Activated CD4-positive, alpha-beta memory T cell treated with anti-CD3 and anti-CD28 coated beads for 36 hours (primary cell): ENCODE results near the gene TCEA3. TPM values are rescaled to one million over a fixed set of nuclear protein-coding genes. Genes with fewer than 3 reads are reported as not detected.

ENCODE experiments used
- CTCF ChIA-PET: fragments of 350-600 bp; sonication (Branson Sonifier 250); formaldehyde crosslinking; loops from one replicate; lab custom pipeline; 2021; ENCODE audit warnings: antibody characterized with exemption, inconsistent platforms; lab: Charles Lee
- POLR2A ChIA-PET: fragments of 350-600 bp; sonication (Branson Sonifier 250); formaldehyde crosslinking; loops from one replicate; lab custom pipeline; 2021; ENCODE audit warnings: antibody characterized with exemption; lab: Charles Lee
- DNase-seq: peaks from one replicate; pipeline ENCODE4 v3.0.0-alpha.2; 2020
- H3K27ac Mint-ChIP-seq: one replicate; pipeline ENCODE4 v1.8.0; 2021; ENCODE audit warnings: mixed read lengths
- H3K27me3 Mint-ChIP-seq: one replicate; pipeline ENCODE4 v1.8.0; 2021; ENCODE audit warnings: mixed read lengths
- H3K36me3 Mint-ChIP-seq: one replicate; pipeline ENCODE4 v1.8.0; 2021; ENCODE audit warnings: mixed read lengths
- H3K4me1 Mint-ChIP-seq: one replicate; pipeline ENCODE4 v1.8.0; 2021; ENCODE audit warnings: low read depth, mixed read lengths
- H3K4me3 Mint-ChIP-seq: one replicate; pipeline ENCODE4 v1.8.0; 2021; ENCODE audit warnings: mild to moderate bottlenecking, mixed read lengths
- H3K9me3 Mint-ChIP-seq: one replicate; pipeline ENCODE4 v1.8.0; 2021; ENCODE audit warnings: mixed read lengths
- intact Hi-C: fragments of 100-400 bp; cut with micrococcal nuclease; formaldehyde crosslinking; loops from one replicate; pipeline ENCODE4 v1.15.1; 2023
- total RNA-seq, 2 experiments: library from RNA; stranded (reverse); gene quantifications; one replicate each; pipeline ENCODE4 v1.2.3, GENCODE V29; 2021

TCEA3 gene
- 1 to 10 TPM; 4.4 to 4.5 TPM for total RNA-seq

DNA sequence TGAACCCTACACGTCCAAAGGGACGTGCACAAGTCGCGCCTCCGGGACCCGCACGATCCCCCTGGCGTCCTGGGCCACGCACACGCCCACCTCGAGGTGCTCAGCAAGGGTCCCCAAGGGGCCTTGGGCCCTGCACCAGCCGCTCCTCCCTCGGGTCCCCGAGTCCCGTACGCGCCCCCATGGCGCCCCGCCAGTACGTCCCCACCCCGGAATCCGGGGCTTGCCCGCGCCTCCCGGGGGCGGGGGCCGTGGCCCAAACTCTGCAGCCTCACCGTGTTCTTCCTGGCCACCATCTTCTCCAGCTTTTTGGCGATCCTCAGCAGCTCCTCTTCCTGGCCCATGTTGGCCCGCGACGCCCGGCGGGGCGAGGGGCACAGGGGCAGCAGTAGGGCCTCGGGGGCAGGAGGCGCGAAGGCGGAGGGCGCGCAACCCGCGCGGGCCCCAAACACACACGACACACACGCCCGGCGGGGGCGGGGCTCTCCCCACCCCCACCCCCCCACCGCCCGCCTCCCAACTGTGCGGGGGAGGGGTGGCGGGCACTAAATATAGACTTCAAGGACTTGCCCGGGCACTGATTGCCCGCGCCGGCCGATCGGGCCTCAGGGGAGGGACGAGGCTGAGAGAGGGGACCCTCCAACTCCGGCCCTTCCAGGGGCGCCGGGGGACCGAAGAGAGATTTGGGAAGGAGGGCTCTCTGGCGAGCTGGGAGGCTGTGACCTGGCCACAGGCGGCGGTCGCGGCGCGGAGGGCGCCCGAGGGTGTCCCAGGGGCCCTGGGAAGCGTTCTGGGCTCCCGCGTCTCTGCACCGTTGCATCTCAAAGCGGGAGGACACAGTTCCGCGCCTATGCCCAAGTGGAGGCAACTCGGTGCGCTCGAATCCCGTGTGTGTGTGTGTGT is at the start of gene TCEA3:
Gene TCEA3, minus strand, starts transcription at position 456 of the 900 bp plus-strand sequence. Its CDS starts 115 bp downstream, at position 341.
- CTCF ChIA-PET = interaction anchor here (1.2 kb wide), 1 partner anchor 73 kb away, joined by 3 read pairs; no protein-coding TSS in a partner anchor
- Mint-ChIP-seq H3K4me3 (peak within 1 kb of the TSS; percentile 72), H3K27ac (no peak within 1 kb of the TSS), H3K9me3 (no peaks in the 10 kb centered on the region), H3K36me3 (no peaks in the 10 kb centered on the region), H3K4me1 (peaks cover 24% of the 10 kb centered on the region), H3K27me3 (peaks cover 5% of the 10 kb centered on the region)
- peak; percentile 31 for DNase-seq
- intact Hi-C loops = loop anchor here (5.0 kb wide), 1 partner anchor 108 kb away; the partner anchor contains the start of gene E2F2
- POLR2A ChIA-PET = interaction anchor here (0.9 kb wide), 1 partner anchor 80 kb away, joined by 3 read pairs; the partner anchor contains the start of gene HNRNPR

GRCh38 chr1:23473037-23473800 is 48.7 kb upstream of the TCEA3 start:
- Mint-ChIP-seq H3K9me3 (no peaks in the 10 kb centered on the region), H3K4me1 (no peaks in the 10 kb centered on the region), H3K36me3 (no peaks in the 10 kb centered on the region), H3K4me3 (no peak overlapping the region), H3K27me3 (peaks cover 4% of the 10 kb centered on the region), H3K27ac (no peak overlapping the region)
- intact Hi-C loops = no loop called here
- DNase-seq = no peak
- POLR2A ChIA-PET = interaction anchor here (0.6 kb wide), 1 partner anchor 20 kb away, joined by 3 read pairs; no protein-coding TSS in a partner anchor
- CTCF ChIA-PET = interaction anchor here (0.9 kb wide), 1 partner anchor 11 kb away, joined by 3 read pairs; the partner anchor contains the start of gene ASAP3

DNA sequence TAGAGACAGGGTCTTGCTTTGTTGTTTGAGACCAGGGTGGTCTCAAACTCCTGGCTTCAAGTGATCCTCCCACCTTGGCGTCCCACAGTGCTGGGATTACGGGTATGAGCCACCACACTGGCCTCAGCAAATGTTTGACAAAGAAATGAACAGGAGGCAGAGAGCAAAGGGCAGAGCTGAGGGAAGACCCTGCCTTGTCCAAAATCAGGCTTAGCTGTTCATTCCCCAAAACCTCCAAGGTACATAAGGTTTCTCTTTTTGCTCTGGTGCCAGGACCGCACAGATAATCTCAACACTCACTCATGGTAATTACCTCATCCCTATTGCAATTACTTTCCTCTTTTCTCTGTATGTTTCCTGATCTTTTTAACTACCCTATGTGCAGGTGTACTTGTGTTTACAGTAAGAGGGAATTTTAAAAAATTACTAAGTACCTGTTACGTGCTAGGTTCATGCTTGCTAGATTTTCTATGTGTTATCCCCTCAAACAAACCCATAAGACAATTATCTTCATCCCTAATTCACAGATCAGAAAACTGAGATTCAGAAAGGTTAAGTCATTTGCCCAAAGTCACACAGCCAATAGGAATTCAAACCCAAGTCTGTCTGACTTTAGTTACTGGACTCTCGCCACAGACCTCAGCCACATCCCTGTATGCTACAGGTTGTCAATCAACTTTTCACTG is 47.9 kb upstream of the TCEA3 start:
- CTCF ChIA-PET = interaction anchor here (0.9 kb wide), 1 partner anchor 11 kb away, joined by 3 read pairs; the partner anchor contains the start of gene ASAP3
- Mint-ChIP-seq H3K36me3 (no peaks in the 10 kb centered on the region), H3K9me3 (no peaks in the 10 kb centered on the region), H3K27me3 (peaks cover 4% of the 10 kb centered on the region), H3K4me3 (no peak overlapping the region), H3K27ac (no peak overlapping the region), H3K4me1 (no peaks in the 10 kb centered on the region)
- POLR2A ChIA-PET = no interaction called here
- no peak for DNase-seq
- intact Hi-C loops = no loop called here

DNA sequence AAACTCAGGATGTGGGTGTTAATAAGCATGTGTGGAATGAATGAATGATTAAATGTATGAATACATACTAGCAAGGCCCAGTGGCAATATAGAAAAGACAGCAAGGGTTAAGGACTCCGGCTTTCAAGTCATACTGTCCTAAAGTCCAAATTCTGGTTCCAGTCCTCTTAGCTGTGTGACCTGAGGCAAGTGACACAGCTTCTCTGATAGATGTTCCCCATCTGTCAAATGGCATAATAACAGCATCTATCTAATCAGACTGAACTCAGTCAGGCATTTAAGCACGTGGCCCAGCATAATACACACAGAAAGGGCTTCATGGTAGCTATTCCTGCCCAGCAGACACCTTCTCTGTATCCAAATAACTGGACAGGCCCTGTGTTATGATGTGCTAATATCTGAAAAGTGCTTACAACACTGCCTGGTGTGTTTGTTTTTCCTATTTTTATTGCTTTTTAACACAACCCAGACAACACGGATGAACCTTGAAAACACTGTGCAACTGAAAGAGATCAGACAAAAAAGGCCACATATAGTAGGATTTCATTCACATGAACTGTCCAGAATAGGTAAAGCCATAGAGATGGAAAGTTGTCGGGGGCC is 47.0 kb upstream of the TCEA3 start:
- Mint-ChIP-seq H3K27ac (no peak overlapping the region), H3K36me3 (no peaks in the 10 kb centered on the region), H3K4me1 (no peaks in the 10 kb centered on the region), H3K27me3 (peaks cover 3% of the 10 kb centered on the region), H3K4me3 (no peak overlapping the region), H3K9me3 (no peaks in the 10 kb centered on the region)
- ChIA-PET POLR2A (no interaction called here), CTCF (interaction anchor here (1.1 kb wide), 1 partner anchor 68 kb away, joined by 4 read pairs; no protein-coding TSS in a partner anchor)
- DNase-seq = no peak
- intact Hi-C loops = no loop called here

GRCh38 chr1:23470282-23471070 is 45.9 kb upstream of the TCEA3 start:
- Mint-ChIP-seq H3K27ac (no peak overlapping the region), H3K36me3 (no peaks in the 10 kb centered on the region), H3K4me1 (no peaks in the 10 kb centered on the region), H3K27me3 (no peaks in the 10 kb centered on the region), H3K9me3 (no peaks in the 10 kb centered on the region), H3K4me3 (no peak overlapping the region)
- ChIA-PET CTCF (interaction anchor here (1.3 kb wide), 1 partner anchor 27 kb away, joined by 8 read pairs; no protein-coding TSS in a partner anchor), POLR2A (no interaction called here)
- intact Hi-C loops = no loop called here
- no peak for DNase-seq

DNA sequence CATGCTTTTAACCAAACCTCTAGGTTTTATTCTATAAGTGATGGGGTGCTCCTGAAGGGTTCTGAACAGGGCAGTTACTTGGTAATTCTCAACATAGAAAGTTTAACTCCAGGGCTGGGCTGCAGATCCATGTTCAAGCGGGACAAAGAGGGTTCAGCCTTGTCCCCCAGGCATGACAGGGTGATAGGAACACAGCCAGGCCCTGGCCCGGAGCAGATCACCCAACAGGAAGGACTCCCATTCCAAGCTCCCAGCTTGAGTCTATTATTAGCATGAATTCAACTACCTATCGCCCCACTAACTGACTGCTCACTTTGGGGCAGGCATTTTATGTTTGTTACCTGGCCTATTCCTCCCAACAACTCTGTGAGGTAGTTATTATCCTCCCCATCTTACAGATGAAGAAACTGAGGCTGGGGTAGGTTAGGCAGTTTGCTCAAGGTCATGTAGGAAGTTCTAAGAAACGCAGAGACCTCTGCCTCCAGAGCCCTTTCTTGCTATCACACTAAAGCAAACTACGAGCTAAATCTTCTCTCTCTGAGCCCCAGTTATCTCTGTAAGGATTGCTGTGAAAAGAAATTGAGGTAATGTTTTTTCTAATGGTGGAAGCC is 44.9 kb upstream of the TCEA3 start:
- no peak overlapping the region for H3K4me3 Mint-ChIP-seq
- DNase-seq = no peak
- intact Hi-C loops = no loop called here
- H3K27me3 Mint-ChIP-seq = no peaks in the 10 kb centered on the region
- H3K27ac Mint-ChIP-seq = no peak overlapping the region
- no peaks in the 10 kb centered on the region for H3K4me1 Mint-ChIP-seq
- H3K36me3 Mint-ChIP-seq = no peaks in the 10 kb centered on the region
- no peaks in the 10 kb centered on the region for H3K9me3 Mint-ChIP-seq
- ChIA-PET POLR2A (no interaction called here), CTCF (interaction anchor here (1.3 kb wide), 1 partner anchor 28 kb away, joined by 8 read pairs; no protein-coding TSS in a partner anchor)

DNA sequence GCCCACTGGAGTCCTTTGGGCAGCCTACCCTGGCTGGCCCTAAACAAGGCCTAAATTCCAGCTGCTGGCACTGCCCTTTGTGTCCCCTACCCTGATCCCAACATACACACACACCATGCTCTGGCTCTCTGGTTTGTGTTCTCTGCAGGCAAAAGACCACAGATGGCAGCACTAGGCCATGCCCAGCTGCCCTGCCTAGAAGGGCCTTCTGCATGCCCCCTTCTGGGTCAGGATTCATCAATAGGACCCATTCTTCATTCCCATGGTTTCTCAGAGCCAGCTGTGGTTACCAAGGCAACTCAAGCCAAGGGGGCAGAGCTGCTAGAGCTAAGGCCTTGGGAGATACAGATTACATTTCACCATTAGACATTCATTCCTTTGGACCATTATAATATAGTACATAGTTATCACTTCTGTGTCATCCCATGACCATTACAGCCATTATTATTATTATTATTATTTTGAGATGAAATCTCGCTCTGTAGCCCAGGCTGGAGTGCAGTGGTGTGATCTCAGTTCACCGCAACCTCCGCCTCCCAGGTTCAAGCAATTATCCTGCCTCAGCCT is 42.0 kb upstream of the TCEA3 start:
- no peak overlapping the region for H3K27ac Mint-ChIP-seq
- no peaks in the 10 kb centered on the region for H3K9me3 Mint-ChIP-seq
- no peaks in the 10 kb centered on the region for H3K36me3 Mint-ChIP-seq
- H3K27me3 Mint-ChIP-seq = no peaks in the 10 kb centered on the region
- intact Hi-C loops = no loop called here
- DNase-seq = no peak
- CTCF ChIA-PET = interaction anchor here (1.4 to 2.0 kb wide), 2 partner anchors 30 to 171 kb away, joined by 5 to 9 read pairs; no protein-coding TSS in a partner anchor
- POLR2A ChIA-PET = no interaction called here
- H3K4me3 Mint-ChIP-seq = no peak overlapping the region
- H3K4me1 Mint-ChIP-seq = no peaks in the 10 kb centered on the region

- CTCF ChIA-PET = interaction anchor here (1.0 kb wide), 1 partner anchor 34 kb away, joined by 6 read pairs; no protein-coding TSS in a partner anchor
- Mint-ChIP-seq H3K27me3 (no peaks in the 10 kb centered on the region), H3K9me3 (no peaks in the 10 kb centered on the region), H3K4me3 (no peak overlapping the region), H3K36me3 (no peaks in the 10 kb centered on the region), H3K27ac (no peak overlapping the region), H3K4me1 (no peaks in the 10 kb centered on the region)
- POLR2A ChIA-PET = no interaction called here
- intact Hi-C loops = no loop called here
- DNase-seq = no peak
Observed at GRCh38 chr1:23463286-23463685, 38.7 kb upstream of the TCEA3 start.

GRCh38 chr1:23462766-23463165 is 38.2 kb upstream of the TCEA3 start:
- Mint-ChIP-seq H3K4me3 (no peak overlapping the region), H3K9me3 (no peaks in the 10 kb centered on the region), H3K36me3 (no peaks in the 10 kb centered on the region), H3K27me3 (no peaks in the 10 kb centered on the region), H3K4me1 (no peaks in the 10 kb centered on the region), H3K27ac (no peak overlapping the region)
- CTCF ChIA-PET = interaction anchor here (1.0 kb wide), 1 partner anchor 34 kb away, joined by 6 read pairs; no protein-coding TSS in a partner anchor
- intact Hi-C loops = no loop called here
- DNase-seq = no peak
- POLR2A ChIA-PET = no interaction called here

GRCh38 chr1:23461050-23461449 is 36.5 kb upstream of the TCEA3 start:
- Mint-ChIP-seq H3K9me3 (no peaks in the 10 kb centered on the region), H3K27me3 (peaks cover 4% of the 10 kb centered on the region), H3K4me1 (peaks cover 4% of the 10 kb centered on the region), H3K27ac (no peak overlapping the region), H3K4me3 (no peak overlapping the region), H3K36me3 (no peaks in the 10 kb centered on the region)
- DNase-seq = no peak
- POLR2A ChIA-PET = no interaction called here
- CTCF ChIA-PET = no interaction called here
- intact Hi-C loops = no loop called here
